SK-N-MC (cell line): ENCODE results near the gene APP.

ENCODE experiments used
- EZH2 ChIP-seq: fragments of 200-600 bp; sonication (generic); IDR thresholded peaks from one replicate; pipeline ENCODE4 v1.6.1; 2017; ENCODE audit warnings: antibody characterized with exemption
- FOXP2 ChIP-seq: optimal IDR thresholded peaks from 2 replicates; pipeline ENCODE3; 2011; ENCODE audit warnings: mild to moderate bottlenecking, moderate library complexity; ENCODE audit not compliant: insufficient read depth; ENCODE audit errors: extremely low read length, control extremely low read depth
- POLR2AphosphoS5 ChIP-seq: IDR thresholded peaks from 2 replicates; pipeline ENCODE4 v1.6.1; 2012; ENCODE audit warnings: mild to moderate bottlenecking, low read depth, low read length, borderline replicate concordance

DNA sequence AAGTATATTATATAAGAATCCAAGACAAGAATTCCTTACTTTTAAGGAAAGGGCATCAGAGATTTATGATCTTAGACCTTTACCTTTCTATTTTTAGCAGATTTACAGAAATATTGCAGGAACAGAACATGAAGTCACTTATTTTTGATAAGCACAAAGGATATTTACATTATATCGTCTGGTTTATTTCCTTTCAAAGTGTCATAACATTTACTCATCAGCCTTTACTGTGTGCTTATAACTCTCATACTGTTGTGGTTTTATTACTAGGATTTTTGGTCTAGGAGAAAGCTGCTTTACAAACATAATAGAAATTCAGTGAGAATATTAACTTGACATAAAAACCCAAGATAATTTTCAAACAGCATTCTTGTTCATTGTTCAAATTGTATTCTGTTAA lies 47.6 kb downstream of the APP start:
- TF ChIP-seq POLR2AphosphoS5 (no peak), FOXP2 (no peak), EZH2 (no peak)
